NCI-H345 (cell line): ENCODE results near the gene ZSCAN12.
A peak's percentile ranks its signal among the peaks of the same experiment; 100 is the strongest.
"Not testable (repeated sequence)": the region's sequence is repeated elsewhere in the genome, so short reads cannot be mapped to it uniquely, and the experiment has no call there.

ENCODE experiments used
- DNase-seq: peaks from one replicate; lab custom pipeline; 2025; lab: John Stamatoyannopoulos, UW

Gene ZSCAN12

DNA sequence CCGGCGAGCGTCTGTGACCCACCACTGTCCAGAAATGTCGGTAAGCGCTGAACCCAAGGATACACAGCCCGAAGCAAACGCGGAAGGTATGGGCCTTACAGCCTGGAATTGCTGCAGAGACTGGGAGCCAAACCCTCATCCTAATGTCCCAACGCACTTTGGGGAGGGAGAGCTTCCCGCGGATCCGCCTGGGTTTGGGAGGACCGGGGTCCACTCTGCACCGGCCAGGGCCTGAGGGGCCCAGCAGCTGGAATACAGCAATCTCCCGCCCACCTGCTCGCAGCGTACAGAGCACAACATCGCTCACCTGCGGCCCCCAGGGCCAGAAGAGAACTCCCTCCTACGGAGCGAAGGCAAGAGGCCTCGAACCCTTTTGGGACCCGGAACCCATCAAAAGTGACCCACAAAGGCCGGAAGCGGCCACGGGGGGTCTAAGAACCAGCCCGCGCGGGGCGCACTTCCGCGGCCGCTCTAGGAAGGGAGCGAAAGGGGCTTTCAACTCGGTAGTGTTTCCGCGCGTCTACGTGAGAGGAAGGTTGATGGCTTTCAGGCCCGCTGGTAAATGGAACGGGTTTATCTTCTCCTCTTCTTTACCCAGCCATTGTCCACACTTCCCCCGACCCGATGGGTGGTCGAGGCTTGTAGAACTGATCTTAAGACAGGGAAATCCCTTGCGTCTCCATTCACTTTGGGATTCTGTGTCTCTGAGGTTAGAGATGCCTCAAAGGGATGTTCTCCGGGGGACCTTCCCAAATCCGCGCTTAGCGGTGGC lies at the start of gene ZSCAN12:
TSS of gene ZSCAN12 (minus strand) at position 398 of the 772 bp plus-strand sequence. CDS start 1,342 bp downstream, outside the sequence.
- peak; percentile 67 for DNase-seq

DNA sequence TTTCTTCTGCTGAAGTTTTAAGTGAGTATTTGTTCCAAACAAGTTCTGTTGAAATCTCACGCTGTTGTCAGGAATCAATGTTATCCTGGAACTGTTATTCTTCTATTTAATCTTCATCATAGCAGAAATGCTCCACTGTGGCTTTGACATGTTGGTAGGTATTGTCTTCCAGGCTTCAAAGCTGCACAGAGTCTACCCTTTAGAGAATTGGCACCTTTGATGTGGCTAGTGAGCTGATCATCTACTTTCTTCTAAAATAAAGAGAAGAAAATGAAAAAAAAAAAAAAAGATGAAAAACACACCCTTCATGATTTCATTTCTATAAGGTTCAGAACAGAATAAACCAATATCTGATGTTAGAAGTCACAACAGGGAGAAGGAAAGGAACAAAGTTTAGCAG lies 49.5 kb upstream of the ZSCAN12 start:
- DNase-seq, result no peak

DNA sequence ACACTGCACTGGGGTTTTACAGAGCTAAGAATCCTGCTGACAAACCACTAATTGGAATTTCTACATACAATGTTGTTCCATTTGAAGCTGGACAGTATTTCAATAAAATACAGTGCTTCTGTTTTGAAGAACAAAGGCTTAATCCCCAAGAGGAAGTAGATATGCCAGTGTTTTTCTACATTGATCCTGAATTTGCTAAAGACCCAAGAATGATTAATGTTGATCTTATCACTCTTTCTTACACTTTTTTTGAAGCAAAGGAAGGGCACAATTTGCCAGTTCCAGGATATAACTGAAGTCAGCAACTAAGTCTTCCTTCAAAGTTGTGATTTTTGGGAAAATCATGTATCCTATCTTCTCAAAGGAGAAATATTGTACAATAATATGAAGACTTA lies 48.0 kb upstream of the ZSCAN12 start:
- not testable (repeated sequence) for DNase-seq

DNA sequence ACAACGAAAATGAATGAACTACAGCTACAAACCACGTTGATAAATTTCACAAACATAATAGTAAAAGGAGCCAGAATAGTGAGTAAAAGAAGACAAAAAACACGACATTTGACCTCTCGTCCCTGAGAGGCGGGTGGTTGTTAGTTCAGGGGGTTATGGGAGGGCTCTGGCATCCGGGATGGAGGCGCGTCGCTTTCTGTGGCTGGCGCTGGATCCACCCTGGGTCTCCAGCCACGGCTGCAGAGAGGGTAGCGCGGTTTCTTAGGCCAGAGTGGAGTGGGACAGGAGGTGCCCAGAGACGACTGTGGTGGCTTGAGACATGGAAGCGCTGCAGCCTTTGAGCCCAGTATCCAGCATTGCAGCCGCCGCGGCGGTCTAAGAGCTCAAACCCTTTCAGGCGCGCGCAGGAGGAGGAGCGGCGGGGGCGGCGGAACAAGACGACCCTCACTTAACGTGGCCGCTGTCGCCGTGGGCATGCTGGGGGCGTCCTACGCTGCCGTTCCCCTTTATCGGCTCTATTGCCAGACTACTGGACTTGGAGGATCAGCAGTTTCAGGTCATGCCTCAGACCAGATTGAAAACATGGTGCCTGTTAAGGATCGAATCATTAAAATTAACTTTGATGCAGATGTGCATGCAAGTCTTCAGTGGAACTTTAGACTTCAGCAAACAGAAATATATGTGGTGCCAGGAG lies 47.4 kb upstream of the ZSCAN12 start:
- peak; percentile 7 for DNase-seq

- not testable (repeated sequence) for DNase-seq
Measured at GRCh38 chr6:28444759-28445158, 45.2 kb upstream of the ZSCAN12 start.

DNA sequence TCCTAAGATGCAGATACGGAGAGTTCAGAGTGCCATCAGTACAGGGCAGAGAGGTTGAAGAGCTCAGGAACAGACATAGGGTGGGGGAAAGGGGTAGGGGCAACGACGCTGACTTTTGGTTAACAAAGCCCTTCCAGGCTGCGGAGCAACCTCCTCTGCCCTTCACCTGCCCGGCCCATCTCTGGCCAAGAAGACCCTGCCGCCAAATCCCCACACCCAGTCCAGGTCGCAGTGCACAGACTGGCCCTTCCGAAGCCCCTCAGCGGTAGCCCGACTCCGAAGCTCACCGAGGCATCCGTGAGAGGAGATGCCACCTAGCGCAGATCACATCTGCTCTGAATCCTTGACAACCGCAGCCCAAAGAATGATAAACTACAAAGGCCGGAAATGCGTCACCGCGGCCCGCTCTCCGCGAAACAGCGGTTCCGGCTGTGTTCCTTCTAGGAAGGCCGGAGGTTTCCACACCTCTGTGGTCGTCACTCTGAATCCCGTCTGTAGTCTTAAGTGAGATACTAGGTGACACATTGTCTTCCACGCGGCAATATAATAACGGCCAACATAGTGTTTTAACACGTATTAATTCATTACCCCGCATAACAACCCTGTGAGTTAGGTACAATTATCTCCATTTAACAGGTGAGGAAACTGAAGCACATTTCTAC lies 43.7 kb upstream of the ZSCAN12 start, which contains the start of gene ZSCAN23:
TSS of gene ZSCAN23 (minus strand) at position 380 of the 662 bp plus-strand sequence. CDS start 7,225 bp downstream, outside the sequence.
- peak; percentile 92 for DNase-seq

DNA sequence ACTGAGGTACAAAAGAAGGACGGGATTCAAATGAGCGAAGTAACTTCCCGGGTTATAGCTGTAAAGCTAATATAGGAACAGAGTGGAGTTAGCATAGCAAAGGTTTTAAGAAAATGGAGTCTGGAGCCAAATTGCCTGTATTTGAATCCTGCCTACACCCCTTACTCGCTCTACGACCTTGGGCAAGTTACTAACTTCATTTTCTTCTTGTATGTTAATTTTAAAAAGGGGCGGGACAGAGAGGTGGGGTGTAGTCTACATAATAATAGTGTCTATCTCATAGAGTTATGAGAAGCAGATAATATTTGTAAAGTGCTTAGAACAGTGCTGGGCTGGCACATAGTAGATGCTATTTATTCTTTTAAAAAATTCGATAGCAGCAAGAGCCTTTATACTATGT lies 43.0 kb upstream of the ZSCAN12 start:
- no peak for DNase-seq

GRCh38 chr6:28436404-28436803 lies 36.9 kb upstream of the ZSCAN12 start:
- DNase-seq, result no peak

DNA sequence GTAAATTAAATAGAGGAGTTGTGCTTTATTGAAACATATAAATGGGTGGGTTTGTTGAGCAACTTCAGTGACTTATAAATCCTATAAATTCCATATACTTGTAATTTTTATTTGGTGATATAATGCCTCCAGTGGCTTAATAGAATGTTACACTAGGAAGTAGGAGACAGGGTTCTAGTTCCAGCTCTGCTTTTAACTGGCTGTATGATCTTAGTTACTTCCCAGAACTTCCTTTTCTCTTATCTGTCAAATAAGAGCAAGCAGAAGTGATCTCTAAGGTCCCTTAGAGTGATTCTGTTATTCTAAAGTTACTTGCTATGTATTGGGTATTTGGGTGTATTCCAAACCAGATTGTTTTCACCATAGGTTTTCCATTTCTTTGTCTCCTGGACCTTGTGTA lies 33.6 kb upstream of the ZSCAN12 start:
- no peak for DNase-seq

GRCh38 chr6:28429781-28430180 lies 30.2 kb upstream of the ZSCAN12 start:
- DNase-seq, result no peak

DNA sequence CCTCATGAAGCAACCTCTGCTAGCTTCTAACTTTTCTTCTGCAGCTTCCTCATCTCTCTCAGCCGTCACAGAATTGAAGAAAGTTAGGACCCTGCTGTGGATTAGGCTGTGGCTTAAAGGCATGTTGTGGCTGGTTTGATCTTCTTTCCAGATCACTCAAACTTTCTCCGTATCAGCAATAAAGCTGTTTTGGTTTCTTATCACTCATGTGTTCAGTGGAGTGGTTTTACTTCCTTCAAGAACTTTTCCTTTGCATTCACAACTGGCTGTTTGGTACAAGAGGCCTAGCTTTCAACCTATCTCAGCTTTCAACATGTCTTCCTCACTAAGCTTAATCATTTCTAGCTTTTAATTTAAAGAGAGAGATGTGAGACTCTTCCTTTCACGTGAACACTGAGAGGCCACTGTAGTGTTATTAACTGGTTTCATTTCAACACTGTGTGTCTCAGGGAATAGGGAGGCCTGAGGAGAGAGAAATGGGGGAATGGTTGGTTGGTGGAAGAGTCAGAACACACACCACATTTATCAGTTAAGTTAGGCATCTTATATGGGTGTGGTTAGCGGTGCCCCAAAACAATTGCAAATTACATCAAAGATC lies 26.5 kb upstream of the ZSCAN12 start:
- DNase-seq, result no peak

DNA sequence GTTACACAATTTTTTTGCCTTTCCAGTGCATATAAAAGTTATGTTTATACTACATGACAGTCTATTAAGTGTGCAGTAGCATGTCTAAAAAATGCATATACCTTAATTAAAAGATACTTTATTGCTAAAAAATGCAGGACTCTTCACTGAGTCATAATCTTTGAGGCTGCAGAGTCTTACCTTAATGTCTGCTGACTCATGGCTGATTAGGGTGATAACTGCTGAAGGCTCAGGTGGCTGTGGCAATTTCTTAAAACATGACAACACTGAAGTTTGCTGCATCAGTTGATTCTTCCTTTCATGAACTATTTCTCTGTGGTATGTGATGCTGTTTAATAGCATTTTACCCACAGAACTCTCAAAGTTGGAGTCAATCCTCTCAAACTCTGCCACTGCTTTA lies 24.6 kb upstream of the ZSCAN12 start:
- no peak for DNase-seq

DNA sequence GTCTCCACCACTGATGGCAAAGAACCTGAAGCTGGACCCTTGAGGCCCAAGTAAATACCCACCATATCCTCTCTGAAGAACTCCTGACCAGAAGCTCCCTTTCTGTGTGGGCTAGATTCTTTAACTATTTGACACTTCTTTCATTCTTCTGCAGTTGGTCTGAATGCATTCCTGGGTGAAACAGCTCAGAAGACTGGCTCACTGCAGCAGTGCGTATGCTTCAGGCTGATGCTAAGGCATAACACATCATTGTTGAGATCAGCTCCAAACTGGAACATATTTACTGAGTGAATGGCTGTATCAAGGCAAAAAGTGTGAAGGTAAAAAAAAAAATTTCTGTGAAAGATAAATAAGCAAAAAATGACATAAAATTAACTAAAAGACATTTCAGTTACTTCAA lies 24.0 kb upstream of the ZSCAN12 start:
- DNase-seq, result no peak

GRCh38 chr6:28413681-28414080 lies 14.1 kb upstream of the ZSCAN12 start:
- DNase-seq, result no peak

GRCh38 chr6:28410767-28411166 lies 11.2 kb upstream of the ZSCAN12 start:
- no peak for DNase-seq

- DNase-seq, result no peak
Measured at GRCh38 chr6:28408076-28408802, 8.7 kb upstream of the ZSCAN12 start.

DNA sequence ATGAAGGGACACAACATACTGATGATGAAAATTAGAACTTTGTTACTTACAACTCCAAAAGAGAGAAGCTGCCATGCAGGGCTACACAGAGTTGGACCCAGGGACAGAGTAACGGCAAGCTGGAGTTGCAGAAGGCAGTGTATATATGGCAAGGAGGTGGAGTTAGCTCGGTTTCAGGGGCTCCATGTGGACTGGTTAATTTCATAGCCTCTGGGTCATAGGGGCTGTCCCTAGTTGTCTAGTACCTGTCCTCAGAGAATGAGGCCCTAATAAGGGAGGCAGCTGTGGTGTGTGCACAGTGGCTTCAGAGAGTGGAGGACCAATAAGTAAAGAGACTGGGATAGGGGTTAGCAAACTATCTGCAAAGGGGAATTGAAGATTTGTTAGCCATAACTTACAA lies 7.9 kb upstream of the ZSCAN12 start:
- no peak for DNase-seq

GRCh38 chr6:28403923-28404322 lies 4.4 kb upstream of the ZSCAN12 start:
- not testable (repeated sequence) for DNase-seq

DNA sequence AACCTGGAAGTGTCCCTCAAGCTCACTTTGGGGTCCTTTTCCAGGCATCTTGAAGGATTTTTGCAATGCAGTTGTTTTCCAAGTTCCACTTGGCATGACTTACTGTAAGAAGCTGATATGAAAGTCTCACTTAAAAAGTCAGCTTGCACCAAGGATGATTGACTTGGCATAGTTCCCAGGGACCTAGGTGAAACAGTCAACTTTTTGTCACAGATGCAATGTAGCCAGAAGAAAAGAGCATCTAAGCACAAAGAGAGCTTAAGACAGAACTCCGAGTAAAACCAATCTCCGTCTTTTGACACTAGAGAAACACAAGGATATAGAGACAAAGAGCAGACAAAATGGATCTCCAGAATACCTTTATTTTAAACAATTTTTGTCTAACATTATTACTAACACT lies 2.6 kb upstream of the ZSCAN12 start:
- DNase-seq, result no peak

- DNase-seq, result no peak
Measured at GRCh38 chr6:28401172-28401571, 1.6 kb upstream of the ZSCAN12 start.

- DNase-seq, result no peak
Measured at GRCh38 chr6:28400122-28400451, 540 bp upstream of the ZSCAN12 start.

GRCh38 chr6:28395918-28396317 lies 3.6 kb downstream of the ZSCAN12 start:
- no peak for DNase-seq
